Activated naive CD8-positive, alpha-beta T cell treated with anti-CD3 and anti-CD28 coated beads, Interleukin-2, amount 50 U/mL, for 24 hours (primary cell): ENCODE measurements around the gene NBPF12.
"Not testable (repeated sequence)": the region's sequence is repeated elsewhere in the genome, so short reads cannot be mapped to it uniquely, and the experiment has no call there.

Experiments
- ATAC-seq: fragments of 150-1000 bp; cut with Tn5 transposase; one replicate; pipeline ENCODE4 v1.10.0; 2021
- DNase-seq: peaks from one replicate; pipeline ENCODE4 v3.0.0; 2021
- H3K27ac Mint-ChIP-seq: one replicate; pipeline ENCODE4 v1.8.0; 2021; ENCODE audit warnings: mild to moderate bottlenecking, mixed read lengths
- H3K27me3 Mint-ChIP-seq: one replicate; pipeline ENCODE4 v1.8.0; 2021; ENCODE audit warnings: mixed read lengths
- H3K36me3 Mint-ChIP-seq: one replicate; pipeline ENCODE4 v1.8.0; 2021; ENCODE audit warnings: low read depth, mixed read lengths
- H3K4me1 Mint-ChIP-seq: one replicate; pipeline ENCODE4 v1.8.0; 2021; ENCODE audit warnings: mixed read lengths
- H3K4me3 Mint-ChIP-seq: one replicate; pipeline ENCODE4 v1.8.0; 2021; ENCODE audit warnings: mild to moderate bottlenecking, moderate library complexity, mixed read lengths
- H3K9me3 Mint-ChIP-seq: one replicate; pipeline ENCODE4 v1.8.0; 2021; ENCODE audit warnings: mixed read lengths

Gene NBPF12

DNA sequence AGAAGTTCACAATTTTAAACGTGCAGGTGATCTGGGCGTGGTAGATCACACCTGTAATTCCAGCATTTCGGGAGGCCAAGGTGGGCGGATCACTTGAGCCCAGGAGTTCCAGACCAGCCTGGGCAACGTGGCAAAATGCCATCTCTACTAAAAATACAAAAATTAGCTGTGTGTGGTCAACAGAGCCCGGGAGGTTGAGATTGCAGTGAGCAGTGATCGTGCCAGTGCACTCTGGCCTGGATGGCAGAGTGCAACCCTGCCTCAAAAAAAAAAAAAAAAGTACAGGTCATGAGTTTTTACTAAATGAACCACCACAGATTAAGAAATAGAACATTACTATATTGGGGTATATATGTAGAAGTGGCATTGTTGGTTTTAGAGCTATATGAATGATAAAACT is 2.2 kb downstream of the NBPF12 start:
- not testable (repeated sequence) for H3K27me3 Mint-ChIP-seq, DNase-seq, ATAC-seq, H3K4me3 Mint-ChIP-seq, H3K27ac Mint-ChIP-seq, H3K9me3 Mint-ChIP-seq, H3K36me3 Mint-ChIP-seq
- H3K4me1 Mint-ChIP-seq, result peaks cover 14% of the 10 kb centered on the region

DNA sequence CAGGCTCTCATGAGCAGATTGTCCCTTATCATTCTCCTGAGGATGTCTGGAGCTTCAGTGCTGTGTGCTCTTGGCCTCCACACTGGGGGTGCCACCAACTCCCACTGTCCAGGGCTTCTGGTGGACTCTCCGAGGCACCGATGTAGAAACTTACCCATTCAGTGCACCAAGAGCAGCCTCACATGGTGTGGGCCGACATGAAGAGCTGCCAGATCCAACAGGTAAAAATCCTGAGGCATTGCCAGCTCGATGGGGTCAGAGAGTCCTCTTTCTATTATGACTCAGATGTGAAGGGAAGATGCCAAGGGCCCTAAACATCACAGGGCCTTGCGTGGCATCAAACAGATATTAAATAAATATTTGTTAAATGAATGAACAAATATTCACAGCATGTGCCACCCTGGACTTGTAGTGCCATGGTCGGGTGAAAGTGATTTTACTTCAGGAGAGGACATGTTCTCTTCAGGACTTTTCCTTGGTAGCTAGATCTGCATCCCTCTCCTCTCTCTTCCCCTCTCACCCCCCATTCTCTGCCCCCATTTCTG is 5.3 kb downstream of the NBPF12 start:
- H3K27me3 Mint-ChIP-seq, DNase-seq, H3K36me3 Mint-ChIP-seq, H3K9me3 Mint-ChIP-seq, H3K27ac Mint-ChIP-seq, H3K4me3 Mint-ChIP-seq, ATAC-seq: not testable (repeated sequence)
- H3K4me1 Mint-ChIP-seq, result peaks cover 11% of the 10 kb centered on the region

DNA sequence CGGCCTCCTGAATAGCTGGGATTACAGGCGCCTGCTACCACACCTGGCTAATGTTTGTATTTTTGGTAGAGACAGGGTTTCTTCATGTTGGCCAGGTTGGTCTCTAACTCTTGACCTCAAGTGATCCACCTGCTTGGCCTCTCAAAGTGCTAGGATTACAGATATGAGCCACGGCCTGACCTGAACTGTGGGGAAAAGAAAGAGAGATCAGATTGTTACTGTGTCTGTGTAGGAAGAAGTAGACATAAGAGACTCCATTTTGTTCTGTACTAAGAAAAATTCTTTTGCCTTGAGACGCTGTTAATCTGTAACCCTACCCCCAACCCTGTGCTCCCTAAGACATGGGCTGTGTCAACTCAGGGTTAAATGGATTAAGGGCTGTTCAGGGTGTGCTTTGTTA is 10.0 kb downstream of the NBPF12 start:
- H3K27me3 Mint-ChIP-seq, DNase-seq, H3K4me1 Mint-ChIP-seq, H3K9me3 Mint-ChIP-seq, H3K27ac Mint-ChIP-seq, H3K4me3 Mint-ChIP-seq, ATAC-seq, H3K36me3 Mint-ChIP-seq: not testable (repeated sequence)

DNA sequence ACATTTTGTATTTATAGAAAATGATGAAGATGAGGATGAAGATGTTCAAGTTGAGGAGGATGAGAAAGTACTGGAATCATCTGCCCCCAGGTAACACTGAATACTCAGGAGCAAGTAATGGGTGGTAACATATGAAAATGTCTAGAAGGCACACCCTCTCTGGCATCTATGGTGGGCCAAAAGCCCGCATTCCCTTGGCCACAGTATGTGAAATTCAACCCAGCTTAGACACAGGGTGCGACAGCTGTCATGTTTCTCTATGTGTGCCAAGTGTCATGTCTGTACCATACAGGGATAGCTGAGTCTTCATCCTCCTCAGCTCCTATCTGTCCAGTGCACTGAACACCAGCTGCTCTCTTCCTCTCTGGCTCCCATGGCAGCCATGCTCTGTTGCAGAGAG is 26.2 kb downstream of the NBPF12 start:
- not testable (repeated sequence) for H3K27ac Mint-ChIP-seq, H3K4me3 Mint-ChIP-seq, H3K4me1 Mint-ChIP-seq, ATAC-seq, H3K9me3 Mint-ChIP-seq, H3K36me3 Mint-ChIP-seq, H3K27me3 Mint-ChIP-seq, DNase-seq

DNA sequence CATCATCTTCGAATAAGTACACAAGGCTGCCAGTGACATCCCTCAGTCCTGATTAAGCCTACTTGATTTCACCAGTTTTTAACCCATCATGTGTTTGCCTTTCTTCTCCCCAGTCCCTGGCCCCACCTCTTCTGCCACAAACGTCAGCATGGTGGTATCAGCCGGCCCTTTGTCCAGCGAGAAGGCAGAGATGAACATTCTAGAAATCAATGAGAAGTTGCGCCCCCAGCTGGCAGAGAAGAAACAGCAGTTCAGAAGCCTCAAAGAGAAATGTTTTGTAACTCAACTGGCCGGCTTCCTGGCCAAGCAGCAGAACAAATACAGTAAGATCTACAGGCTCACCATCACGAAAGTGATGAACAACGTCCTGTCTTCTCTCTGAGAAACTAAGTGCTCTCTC is 28.2 kb downstream of the NBPF12 start:
- not testable (repeated sequence) for H3K27me3 Mint-ChIP-seq, DNase-seq, H3K27ac Mint-ChIP-seq, H3K4me1 Mint-ChIP-seq, H3K9me3 Mint-ChIP-seq, ATAC-seq, H3K4me3 Mint-ChIP-seq
- peaks cover 11% of the 10 kb centered on the region for H3K36me3 Mint-ChIP-seq

DNA sequence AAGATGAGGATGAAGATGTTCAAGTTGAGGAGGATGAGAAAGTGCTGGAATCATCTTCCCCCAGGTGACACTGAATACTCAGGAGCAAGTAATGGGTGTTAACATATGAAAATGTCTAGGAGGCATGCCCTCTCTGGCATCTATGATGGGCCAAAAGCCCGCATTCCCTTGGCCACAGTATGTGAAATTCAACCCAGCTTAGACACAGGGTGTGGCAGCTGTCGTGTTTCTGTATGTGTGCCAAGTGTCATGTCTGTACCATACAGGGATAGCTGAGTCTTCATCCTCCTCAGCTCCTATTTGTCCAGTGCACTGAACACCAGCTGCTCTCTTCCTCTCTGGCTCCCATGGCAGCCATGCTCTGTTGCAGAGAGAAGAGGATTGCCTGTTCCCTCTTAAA is 32.5 kb downstream of the NBPF12 start:
- not testable (repeated sequence) for H3K4me1 Mint-ChIP-seq, H3K36me3 Mint-ChIP-seq, H3K27ac Mint-ChIP-seq, ATAC-seq, H3K27me3 Mint-ChIP-seq, H3K4me3 Mint-ChIP-seq, H3K9me3 Mint-ChIP-seq, DNase-seq

DNA sequence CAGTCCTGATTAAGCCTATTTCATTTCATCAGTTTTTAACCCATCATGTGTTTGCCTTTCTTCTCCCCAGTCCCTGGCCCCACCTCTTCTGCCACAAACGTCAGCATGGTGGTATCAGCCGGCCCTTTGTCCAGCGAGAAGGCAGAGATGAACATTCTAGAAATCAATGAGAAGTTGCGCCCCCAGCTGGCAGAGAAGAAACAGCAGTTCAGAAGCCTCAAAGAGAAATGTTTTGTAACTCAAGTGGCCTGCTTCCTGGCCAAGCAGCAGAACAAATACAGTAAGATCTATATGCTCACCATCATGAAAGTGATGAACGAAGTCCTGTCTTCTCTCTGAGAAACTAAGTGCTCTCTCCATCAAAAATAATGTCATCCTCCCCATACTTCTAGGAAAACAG is 34.6 kb downstream of the NBPF12 start:
- not testable (repeated sequence) for ATAC-seq, H3K4me1 Mint-ChIP-seq, DNase-seq, H3K36me3 Mint-ChIP-seq, H3K9me3 Mint-ChIP-seq, H3K4me3 Mint-ChIP-seq, H3K27ac Mint-ChIP-seq, H3K27me3 Mint-ChIP-seq

DNA sequence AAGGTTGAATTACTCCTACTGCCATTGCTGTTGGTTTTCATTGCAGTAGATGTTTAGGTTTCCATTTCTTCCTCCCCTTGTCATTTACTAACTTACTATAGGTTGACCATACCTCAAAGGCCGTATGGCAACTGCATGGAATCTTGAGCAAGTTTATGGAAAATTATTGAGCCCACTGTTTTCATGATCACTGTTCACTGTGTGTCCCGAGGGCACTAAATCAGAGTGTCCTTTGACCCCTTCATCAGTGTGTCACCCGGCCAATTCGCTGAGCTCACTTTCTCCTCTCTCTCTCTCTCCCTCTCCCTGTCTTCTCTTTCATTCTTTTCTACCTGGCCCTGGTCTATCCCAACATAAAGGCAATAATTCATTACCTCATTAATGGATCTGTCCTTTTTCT is 47.7 kb downstream of the NBPF12 start:
- not testable (repeated sequence) for H3K27ac Mint-ChIP-seq, H3K4me3 Mint-ChIP-seq, DNase-seq, H3K27me3 Mint-ChIP-seq, H3K9me3 Mint-ChIP-seq, H3K4me1 Mint-ChIP-seq, ATAC-seq
- peaks cover 13% of the 10 kb centered on the region for H3K36me3 Mint-ChIP-seq

DNA sequence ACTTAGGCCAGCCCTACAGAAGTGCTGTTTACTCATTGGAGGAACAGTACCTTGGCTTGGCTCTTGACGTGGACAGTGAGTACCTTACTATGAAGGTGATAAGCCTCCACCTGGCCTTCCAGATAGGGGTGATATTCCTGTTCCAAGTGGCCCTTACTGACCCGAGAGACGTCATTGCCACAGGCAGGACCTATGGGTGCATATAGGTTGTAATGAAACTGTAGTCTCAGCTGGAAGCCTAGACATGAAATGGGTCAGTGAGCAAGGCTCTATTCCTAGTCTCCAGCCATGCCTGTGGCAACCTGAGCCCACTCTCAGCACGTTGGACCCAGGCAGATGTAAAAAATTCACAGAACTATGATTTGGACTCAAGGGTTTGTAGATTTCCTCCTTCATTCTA is 48.3 kb downstream of the NBPF12 start:
- peaks cover 11% of the 10 kb centered on the region for H3K36me3 Mint-ChIP-seq
- not testable (repeated sequence) for H3K4me3 Mint-ChIP-seq, H3K4me1 Mint-ChIP-seq, H3K27me3 Mint-ChIP-seq, ATAC-seq, DNase-seq, H3K27ac Mint-ChIP-seq, H3K9me3 Mint-ChIP-seq

DNA sequence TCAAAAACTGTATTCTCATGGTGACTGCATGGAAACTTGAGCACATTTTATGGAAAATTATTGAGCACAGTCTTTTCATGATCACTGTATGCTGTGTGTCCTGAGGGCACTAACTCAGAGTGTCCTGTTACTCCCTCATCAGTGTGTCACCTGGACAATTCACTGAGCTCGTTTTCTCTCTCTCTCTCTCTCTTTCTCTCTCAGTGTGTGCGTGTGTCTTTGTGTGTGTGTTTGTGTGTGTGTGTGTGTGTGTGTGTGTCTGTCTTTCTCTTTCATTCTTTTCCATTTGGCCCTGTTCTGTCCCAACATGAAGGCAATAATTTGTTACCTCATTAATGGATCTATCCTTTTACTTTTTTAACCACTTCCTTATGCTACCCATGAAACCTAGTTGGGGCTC is 49.4 kb downstream of the NBPF12 start:
- H3K27me3 Mint-ChIP-seq, H3K4me3 Mint-ChIP-seq, H3K27ac Mint-ChIP-seq, DNase-seq, H3K4me1 Mint-ChIP-seq, ATAC-seq, H3K9me3 Mint-ChIP-seq: not testable (repeated sequence)
- peaks cover 10% of the 10 kb centered on the region for H3K36me3 Mint-ChIP-seq

DNA sequence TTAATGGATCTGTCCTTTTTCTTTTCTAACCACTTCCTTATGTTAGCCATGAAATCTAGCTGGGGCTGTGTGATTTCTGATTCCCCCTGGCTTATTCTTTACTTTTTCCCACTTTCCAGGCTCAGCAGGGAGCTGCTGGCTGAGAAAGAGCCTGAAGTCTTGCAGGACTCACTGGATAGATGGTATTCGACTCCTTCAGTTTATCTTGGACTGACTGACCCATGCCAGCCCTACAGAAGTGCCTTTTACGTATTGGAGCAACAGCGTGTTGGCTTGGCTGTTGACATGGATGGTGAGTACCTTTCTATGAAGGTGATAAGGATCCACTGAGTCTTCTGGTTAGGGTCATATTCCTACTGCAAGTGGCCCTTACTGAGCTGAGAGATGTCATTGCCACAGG is 51.3 kb downstream of the NBPF12 start:
- not testable (repeated sequence) for H3K4me1 Mint-ChIP-seq, H3K27ac Mint-ChIP-seq, H3K27me3 Mint-ChIP-seq, DNase-seq, H3K4me3 Mint-ChIP-seq, ATAC-seq, H3K9me3 Mint-ChIP-seq
- peaks cover 13% of the 10 kb centered on the region for H3K36me3 Mint-ChIP-seq

DNA sequence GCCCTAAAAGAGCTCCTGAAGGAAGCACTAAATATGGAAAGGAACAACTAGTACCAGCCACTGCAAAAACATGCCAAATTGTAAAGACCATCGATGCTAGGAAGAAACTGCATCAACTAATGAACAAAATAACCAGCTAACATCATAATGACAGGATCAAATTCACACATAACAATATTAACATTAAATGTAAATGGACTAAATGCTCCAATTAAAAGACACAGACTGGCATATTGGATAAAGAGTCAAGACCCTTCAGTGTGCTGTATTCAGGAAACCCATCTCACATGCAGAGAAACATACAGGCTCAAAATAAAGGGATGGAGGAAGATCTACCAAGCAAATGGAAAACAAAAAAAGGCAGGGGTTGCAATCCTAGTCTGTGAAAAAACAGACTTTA is 70.4 kb downstream of the NBPF12 start:
- H3K36me3 Mint-ChIP-seq, H3K4me1 Mint-ChIP-seq, H3K27ac Mint-ChIP-seq, DNase-seq, H3K4me3 Mint-ChIP-seq, ATAC-seq: not testable (repeated sequence)
- H3K9me3 Mint-ChIP-seq, result peaks cover 21% of the 10 kb centered on the region
- H3K27me3 Mint-ChIP-seq, result peaks cover 21% of the 10 kb centered on the region

DNA sequence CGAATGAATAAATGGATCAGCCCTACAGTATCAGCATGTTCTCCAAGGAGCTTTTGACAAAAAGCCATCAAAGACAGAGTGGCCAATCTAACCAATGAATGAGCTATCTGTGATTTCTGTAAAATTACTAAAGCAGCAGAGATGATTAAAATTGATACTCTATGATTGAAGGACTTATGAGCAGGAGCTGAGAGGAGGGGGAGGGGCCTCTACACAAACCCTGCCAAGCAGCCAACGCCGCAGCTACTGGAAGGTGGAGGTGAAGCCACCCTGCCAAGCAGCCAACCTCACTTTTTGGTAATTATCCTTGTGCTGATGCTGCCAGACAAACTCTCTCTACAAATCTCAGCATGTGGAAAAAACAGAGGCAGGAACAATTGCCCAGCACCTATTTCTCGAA is 88.9 kb downstream of the NBPF12 start:
- DNase-seq, H3K9me3 Mint-ChIP-seq, H3K36me3 Mint-ChIP-seq, ATAC-seq, H3K27ac Mint-ChIP-seq, H3K4me1 Mint-ChIP-seq, H3K4me3 Mint-ChIP-seq: not testable (repeated sequence)
- H3K27me3 Mint-ChIP-seq, result peaks cover 24% of the 10 kb centered on the region

DNA sequence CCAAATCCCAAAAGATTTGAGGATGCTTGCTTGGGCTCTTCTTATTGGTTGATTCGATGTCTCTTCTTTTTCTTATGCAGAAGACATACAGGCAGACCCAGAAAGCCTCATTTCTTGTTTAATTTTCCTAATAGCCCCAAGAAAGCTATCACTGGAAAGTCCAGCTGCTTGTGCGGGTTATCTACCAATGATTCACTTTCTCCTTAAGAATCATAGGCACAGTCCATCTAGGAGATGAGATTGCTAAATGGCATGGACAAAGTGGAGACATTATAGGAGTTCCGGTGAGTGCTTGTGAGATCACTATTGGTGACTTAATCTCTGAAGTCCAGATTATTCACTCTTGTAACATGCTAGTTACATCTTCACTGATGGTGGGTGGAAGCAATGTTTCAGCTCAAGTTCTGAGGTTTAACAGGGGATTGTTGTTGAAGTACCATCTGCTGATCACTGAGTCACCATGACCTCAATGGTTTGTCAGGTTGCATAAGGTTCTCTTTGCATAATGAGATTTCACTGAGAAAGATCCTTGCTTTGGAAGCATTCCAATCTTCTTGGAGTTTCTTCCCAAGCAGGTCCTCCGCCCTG is 92.0 kb downstream of the NBPF12 start:
- peak; percentile 82 for ATAC-seq
- not testable (repeated sequence) for H3K9me3 Mint-ChIP-seq, H3K4me3 Mint-ChIP-seq, DNase-seq, H3K4me1 Mint-ChIP-seq, H3K36me3 Mint-ChIP-seq, H3K27ac Mint-ChIP-seq
- peaks cover 32% of the 10 kb centered on the region for H3K27me3 Mint-ChIP-seq

DNA sequence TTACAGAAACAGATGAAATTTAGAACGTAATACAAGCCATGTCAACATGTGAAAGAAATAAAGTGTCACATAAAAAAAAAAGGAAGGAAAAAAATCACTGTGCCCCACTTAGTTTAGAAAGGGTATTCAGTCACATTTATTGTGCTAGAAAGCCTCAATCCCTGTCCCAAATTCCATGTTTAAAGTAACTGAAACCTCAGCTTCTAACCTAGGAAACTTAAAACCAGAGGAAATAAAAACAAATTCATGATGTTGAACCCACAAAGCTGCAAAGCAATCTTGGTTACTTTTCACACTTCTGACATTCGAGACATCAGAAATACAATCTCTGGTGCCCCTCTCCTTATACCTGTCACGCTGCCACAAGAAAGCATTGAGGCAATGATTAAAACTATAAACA is 101.8 kb downstream of the NBPF12 start:
- Mint-ChIP-seq H3K27ac (no peak overlapping the region), H3K4me3 (no peak overlapping the region), H3K9me3 (peaks cover 2% of the 10 kb centered on the region), H3K27me3 (peaks cover 10% of the 10 kb centered on the region), H3K4me1 (peaks cover 13% of the 10 kb centered on the region), H3K36me3 (no peaks in the 10 kb centered on the region)
- DNase-seq (no peak), ATAC-seq (no peak)

DNA sequence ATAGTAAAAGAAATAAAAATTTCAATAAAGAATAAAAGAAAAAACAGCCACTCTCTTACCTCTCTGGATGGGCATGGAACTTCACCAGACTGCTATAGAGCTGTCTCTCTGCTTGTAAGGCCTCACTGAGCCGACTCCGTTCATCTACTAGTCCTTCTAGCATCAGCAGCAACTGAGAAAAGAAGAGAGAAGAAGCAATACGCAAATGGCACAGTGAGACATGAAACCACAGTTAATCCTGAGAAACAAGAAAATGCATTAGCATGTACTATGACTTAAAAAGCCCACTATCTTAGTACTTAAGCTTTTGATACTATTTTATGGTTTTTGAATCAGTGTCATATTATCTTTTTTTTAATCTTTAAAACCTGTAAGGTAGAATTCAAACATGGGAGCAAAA is 104.8 kb downstream of the NBPF12 start:
- peaks cover 34% of the 10 kb centered on the region for H3K4me1 Mint-ChIP-seq
- H3K9me3 Mint-ChIP-seq, H3K36me3 Mint-ChIP-seq, H3K27me3 Mint-ChIP-seq, H3K27ac Mint-ChIP-seq, H3K4me3 Mint-ChIP-seq, ATAC-seq, DNase-seq: not testable (repeated sequence)
